HG03432 (cell line): ENCODE data around the gene WDR72.
"Not testable (repeated sequence)": the region's sequence is repeated elsewhere in the genome, so short reads cannot be mapped to it uniquely, and the experiment has no call there.

ENCODE experiments used
- ATAC-seq: cut with Tn5 transposase; IDR thresholded peaks from one replicate; pipeline ENCODE4 v1.9.1; 2021; ENCODE audit warnings: mild to moderate bottlenecking, moderate library complexity; ENCODE audit not compliant: unreplicated experiment

Gene WDR72

DNA sequence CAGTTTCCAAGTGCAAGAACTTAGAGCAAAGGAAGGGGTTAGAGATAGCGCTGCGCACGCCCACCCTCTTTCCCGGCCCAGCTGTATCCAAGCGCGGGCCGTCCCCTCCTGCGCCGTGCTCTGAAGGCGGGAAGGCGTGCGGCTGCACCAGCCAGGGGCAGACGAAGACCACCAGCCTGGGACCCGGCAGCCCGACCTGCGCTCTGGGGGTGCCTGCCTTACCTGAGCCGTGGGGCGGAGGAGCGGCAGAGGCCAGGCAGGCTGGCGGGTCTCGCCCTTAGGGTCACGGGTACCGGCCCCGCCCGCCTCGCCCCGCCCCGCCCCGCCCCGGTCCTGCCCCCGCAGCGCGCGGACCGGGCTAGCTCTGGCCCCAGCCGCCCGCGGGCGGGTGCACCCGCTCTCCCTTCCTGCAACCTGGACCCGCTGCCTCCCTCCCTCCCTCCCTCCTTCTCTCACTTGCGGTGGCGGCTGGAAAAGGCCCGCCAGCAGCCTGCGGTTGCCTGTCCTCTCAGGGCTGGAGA, at the start of gene WDR72:
TSS of gene WDR72 (minus strand) at position 253 of the 521 bp plus-strand sequence. CDS start 26,514 bp downstream, outside the sequence.
- ATAC-seq, result no peak

DNA sequence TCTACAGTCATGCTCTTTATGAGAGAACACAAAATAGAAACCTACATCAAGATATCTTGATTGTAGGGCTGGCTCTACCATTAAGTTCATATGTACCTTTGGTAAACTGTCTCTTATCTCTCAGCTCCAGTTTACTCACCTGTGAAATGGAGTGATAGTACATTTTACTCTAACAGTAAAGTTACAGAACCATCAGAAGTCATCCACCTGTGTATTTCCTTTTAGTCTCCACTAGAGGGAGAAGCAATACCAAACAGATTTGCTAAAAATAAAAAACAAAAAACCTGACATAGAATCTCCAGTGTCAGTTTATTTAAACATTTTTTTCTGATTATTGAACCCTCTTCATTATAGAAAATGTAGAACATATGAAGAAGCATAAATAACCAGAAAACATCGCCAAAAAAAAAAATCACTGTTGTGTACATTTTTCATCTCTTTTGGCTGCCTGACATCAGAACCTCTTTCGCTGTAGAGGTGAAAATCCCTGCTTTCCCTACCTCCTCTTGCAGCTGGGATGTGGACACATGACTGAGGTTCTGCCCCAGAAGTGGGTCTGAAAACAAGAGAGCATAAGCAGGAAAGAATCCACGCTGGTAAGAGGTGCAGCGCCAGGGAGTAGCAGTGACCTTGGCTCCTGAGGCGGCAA, 48.7 kb upstream of the WDR72 start:
- no peak for ATAC-seq

DNA sequence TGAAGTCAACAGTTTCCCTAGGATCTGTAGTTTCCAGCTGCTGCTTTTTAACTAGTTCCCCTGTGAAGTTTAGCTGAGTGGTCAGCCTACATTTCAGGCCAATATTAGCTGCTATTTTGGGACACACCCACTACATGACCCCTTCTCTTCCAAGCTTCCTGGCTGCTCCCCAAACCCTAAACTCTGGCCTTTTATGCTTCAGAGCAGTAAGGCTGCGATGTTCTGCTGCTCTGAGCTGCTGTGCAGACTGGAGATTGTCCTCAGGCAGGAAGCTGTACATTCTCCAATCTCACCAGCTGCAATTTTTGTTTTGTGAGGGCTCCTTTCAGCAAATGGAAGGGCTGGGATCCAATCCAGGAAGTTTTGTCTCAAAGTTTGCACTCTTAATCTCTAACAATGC, 48.0 kb upstream of the WDR72 start:
- ATAC-seq, result no peak

DNA sequence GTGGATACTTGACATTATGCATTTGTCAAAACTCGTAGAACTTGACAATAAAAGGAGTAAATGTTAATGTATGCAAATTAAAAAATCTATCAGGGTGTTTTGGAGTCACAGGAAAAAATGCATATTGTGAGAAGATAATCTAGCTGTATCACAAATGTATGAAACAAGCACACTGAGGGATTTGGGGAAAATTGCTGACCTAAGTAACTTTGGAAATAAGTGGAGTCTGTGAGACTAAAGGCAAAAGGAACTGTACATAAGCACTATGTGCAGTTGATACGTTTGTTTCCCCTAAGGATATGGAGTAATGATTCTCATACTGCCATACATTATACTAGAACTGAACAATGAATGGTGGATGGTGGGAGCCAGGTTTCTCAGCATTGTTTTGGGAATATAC, 43.2 kb upstream of the WDR72 start:
- ATAC-seq, result no peak

DNA sequence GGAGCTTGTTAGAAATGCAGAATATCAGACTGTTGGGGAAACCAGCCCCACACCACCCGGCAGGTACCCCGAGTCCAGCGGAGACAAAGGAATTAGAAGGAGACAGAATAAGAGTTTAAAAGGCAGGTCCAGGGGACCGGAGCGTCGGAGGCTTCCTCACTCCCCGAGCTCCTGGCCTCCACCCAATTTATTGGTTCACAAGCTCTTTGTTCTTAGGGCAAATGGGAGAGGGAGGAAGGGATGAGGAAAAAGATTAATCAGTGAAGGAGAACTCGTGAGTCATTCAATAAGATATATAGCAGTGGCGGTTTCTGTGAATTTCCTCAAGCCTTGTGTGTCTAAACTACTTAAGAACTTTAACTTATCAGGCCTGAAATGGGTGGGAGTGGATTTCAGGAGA, 32.1 kb upstream of the WDR72 start:
- no peak for ATAC-seq

DNA sequence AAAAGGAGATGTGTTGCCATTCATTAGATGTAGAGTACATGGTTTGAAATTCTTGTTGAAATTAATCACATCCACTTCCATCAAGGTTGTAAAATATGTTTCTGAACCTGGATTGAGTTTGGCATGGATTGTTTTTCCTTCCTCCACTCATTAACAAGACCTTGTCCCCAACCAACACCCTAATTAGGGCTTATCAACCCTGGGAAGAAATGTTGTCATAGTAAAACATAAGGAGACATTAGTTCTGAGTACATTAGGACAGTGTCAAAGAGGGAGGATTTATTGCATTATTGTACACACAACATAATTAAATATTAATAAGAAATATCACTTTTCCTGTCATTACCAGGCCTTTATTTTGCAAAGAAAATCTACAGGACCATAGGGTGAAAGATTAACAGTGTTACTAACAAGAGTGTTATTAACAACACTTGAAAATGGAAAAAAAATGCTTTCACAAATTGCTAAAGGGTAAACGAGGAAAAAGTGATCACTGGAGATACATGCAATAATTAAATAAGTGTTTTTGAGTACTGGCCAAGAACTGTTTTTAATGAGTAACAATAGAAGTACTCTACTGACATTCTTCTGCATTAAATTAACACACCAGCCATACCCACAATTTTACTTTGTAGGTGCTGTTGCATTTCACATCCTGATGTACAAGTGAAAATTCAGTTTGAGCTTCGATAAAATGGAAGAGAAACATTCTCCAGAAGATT, 30.4 kb upstream of the WDR72 start:
- no peak for ATAC-seq

DNA sequence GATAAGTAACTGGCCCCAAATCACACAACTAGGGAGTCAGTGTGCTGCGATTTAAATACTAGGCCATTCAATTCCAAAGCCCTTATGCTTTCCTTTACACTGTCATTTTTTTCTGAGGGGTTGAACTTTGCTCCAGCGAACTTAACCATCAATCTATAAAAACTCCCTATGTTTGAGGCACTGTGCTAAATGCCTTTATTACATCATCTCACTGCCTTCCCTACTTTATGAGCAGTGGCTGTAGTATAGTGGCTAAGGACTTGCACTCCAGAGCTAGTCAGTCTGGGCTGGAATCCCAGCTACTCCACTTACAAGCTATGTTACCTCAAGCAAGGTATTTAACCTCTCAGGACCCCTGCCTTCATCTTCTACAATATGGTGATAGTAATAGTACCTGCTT, 26.9 kb upstream of the WDR72 start:
- ATAC-seq, result no peak

DNA sequence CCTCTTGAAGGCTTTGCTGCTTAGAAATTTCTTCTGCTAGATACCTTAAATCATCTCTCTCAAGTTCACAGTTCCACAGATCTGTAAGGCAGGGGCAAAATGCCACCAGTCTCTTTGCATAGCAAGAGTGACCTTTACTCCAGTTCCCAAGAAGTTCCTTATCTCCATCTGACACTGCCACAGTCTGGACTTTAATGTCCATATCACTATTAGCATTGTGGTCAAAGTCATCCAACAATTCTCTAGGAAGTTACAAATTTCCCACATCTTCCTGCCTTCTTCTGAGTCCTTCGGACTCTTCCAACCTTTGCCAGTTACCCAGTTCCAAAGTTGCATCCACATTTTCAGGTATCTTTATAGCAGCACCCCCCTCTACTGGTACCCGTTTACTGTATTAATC, 25.8 kb upstream of the WDR72 start:
- ATAC-seq, result not testable (repeated sequence)

DNA sequence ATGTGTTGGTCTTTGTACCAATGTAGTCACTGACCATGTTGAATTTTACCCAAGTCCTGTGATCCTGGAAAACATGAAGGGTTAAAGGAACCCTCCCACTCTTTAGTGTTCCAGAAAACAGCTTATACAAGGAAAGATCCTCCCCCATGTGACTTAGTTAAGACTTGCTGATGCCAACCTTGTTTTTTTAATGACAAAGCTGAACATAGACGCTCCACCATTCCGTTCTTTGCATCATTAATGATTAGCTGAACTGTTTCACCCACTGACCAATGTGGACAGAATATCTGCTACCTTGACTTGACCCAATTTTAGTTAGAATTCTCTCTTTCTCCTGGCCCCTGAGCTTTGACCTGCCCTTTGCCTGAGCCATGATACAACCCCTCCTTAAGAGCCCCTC, 3.5 kb upstream of the WDR72 start:
- no peak for ATAC-seq

DNA sequence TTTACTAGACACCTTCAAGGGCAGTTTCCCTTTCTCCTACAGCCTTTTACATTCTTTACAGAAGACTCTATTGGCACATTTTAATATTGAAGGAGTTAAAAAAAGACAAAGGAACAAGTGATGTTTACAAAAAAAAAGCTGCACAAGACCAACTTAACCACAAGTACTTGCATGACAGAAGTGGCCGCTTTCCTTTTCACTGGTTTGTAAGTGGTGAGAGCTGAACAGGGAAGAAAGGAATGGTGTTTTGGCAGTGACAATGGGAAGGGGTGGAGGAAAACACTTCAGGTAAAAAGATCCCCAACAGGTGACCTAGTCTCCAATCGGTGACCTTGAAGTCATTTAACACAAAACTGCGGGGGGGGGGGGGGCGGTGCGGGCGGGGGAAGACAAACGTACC, 1.1 kb downstream of the WDR72 start:
- no peak for ATAC-seq

DNA sequence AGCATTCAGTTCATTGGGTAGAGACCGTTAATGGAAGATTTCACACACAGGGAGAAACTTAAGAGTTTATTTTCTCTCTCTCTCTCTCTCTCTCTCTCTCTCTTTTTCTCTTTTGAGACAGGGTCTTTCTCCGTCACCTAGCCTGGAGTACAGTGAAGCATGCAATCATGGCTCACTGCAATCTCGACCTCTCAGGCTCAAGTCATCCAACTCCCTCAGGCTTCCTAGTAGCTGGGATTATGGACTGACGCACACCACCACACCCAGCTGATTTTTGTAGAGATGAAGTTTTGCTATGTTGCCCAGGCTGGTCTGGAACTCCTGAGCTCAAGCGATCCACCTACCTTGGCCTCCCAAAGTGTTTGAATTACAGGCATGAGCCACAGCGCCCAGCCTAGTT, 1.6 kb downstream of the WDR72 start:
- no peak for ATAC-seq

DNA sequence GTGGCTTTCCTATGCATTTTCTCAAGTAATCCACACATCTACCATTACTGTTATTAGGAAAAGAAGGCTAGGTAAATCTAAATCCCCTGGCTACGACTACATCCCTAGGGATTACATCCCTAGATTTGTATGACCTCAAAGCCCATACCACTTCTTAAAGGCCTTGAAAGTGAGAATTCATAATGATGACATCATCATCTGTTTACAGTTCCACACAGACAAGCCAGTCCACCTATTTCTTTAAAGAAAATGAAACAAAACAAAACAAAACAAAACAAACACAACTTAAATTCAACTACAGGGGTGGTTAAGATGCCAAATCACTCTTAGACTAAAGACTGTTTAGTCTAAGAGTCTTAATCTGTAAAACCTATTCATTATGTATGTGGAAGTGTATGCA, 5.7 kb downstream of the WDR72 start:
- no peak for ATAC-seq

DNA sequence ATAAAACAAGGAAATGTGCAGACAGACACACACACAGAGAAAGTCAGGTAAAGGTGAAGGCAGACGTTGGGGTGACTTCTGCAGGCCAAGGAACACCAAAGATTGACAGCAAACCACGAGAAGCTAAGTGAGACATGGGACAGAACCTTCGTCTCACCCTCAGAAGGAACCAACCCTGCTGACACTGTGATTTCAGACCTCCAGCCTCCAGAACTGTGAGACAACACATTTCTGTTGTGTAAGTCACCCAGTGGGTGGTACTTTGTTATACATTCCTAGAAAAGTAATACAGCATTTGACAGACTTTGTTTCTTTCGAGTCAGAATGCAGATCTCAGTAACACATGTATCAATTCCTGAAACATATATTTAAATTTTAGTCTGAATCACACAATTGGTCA, 7.1 kb downstream of the WDR72 start:
- ATAC-seq, result no peak

DNA sequence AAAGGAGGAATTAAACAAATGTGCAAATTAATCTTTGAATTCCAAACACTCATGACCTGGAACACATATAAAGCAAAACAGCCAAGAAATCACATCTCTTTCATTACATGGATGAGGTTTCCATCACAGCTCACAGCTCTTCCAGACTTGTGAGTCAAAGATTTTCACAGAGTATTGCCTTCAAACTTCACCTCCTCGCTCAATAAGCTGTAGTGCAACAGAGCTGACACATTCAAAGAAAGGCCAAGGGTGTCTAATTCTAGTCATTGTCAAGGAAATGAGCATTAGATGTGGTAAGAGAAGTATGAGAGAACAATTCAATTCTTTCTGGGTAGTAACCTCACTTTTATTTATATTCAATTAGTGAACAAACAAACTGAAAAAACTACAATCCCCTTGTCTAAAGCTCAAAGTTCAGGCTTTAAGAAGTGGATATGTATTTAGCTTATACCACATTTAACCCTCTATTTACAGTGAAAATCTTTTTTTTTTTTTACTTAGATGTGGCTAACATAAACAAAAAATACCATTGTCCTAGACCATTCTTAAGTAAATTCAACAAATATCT, 11.9 kb downstream of the WDR72 start:
- no peak for ATAC-seq

DNA sequence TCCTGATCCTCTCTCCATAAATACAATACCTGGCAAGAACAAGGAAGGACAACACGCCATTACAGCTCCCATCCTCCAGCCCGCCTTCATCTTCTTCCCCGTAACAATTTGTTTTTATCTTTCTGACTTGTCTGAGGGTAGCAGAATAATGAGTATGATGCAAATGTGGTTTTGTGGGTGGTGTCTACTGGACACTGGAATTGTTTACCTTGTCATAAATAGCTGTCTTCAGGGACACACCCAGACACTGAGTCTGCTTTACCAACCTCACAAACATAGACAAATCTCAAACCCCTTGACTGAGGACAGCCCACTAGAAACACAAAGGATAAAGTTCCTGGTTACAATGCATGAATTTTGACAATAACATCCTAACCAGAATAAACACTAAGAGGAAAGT, 13.4 kb downstream of the WDR72 start:
- no peak for ATAC-seq

DNA sequence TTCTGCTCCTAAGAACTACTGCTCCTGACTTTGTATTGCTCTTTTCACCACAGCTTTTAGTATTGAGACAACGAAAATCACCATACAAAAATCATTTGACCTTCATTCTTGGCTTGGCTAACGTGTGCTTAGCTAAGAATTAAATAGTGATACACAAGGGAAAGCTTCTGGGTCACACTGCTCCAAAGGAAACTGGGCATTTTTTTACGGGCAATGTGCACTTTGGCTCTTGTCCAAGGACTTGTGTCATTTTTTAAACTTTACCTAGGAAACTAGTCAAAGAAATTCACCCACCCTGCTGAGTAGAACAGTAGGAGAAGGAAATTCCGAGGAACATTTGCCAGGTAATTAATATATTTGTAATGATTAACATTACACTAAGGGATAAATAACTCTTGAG, 19.8 kb downstream of the WDR72 start:
- no peak for ATAC-seq

DNA sequence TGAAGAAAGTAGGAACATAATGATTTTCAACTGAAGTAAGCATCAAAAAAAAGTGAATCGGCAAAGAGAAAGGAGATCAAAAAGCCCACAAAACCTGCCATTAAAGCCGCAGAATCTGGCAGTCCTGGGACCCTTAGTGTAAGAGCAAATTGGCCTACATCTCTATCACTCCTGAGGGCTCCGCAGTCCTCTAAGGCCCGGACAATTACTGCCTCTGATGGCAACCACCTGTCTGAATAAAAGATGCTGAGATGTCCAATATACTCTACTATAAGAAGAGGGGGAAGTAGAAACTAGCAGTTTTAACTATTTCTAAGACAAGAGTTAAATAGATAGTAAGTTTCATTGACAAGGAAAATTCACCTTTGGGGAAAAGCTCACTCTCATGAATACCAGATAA, 20.3 kb downstream of the WDR72 start:
- ATAC-seq, result no peak

DNA sequence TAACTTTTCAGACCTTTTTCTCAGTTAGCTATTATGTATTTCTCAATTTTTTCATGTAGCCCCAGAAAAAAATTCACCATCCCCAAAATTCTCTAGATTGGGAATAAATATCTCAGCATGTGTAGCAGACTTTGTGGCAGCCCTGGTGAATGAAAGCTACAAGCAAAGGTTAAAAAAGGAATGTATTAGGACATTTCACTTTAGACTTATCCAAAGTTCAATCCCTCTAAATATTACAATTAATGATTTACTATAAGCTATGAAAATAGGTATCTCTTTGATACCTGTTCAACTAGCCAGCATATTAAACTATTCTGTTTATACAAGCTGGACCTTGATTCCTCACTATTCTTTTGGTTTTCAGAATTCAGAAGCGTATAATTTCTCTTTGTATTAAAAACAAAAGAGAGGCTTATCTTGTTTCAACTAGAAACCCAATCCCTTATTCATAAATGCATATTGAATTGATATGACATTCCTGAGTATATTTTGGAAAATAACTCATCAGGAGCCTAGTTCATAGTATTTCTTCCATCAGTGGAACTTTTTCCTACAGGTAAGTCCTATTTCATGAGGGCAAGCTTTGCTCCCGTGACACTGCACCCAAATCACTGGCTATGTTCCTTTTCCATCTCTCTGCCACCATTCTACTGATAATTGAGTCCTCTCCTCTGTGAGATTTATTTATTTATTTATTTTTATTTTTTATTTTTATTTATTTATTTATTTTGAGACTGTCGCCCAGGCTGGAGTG, 38.0 kb downstream of the WDR72 start:
- no peak for ATAC-seq

DNA sequence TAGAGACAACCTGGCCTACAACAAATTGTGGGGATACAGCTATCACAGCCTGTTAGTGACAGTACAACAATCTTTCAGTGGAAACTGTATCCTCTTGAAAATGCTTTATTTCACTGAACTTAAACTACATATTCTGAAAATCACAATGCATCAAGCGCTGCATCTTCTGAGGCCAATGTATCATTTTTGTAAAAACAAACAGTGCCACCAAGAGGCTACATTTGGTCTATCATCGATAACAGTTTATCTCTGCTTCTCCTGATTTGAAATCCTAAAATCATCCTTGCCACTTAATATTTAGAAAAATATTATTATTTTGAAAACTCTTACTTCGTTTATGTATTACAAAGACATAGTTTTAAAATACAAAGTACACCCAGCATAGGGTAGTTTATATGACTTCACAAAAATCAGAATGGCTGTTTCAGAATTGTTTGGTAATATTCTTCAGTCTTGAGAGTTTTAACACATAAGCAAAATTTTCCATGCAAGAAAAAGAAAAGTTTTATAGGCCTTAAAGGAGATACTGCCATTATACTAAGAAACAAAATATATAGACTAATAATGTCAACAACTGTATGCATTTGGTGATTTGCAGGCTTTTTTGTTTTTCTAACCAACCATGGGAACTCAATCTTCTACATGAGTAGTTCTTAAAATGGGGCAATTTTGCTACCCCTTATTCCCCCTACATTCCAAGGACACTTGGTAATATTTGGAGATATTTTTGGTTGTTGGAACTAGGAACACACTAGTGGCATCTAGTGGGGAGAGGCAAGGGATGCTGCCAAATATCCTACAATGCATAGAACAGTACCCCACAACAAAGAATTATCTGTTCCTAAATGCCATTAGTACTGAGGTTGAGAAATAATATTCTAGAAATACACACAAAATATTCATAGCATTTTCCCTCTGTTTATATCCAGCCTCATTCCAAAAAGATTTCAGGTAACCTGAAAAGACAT, 42.3 kb downstream of the WDR72 start:
- no peak for ATAC-seq

DNA sequence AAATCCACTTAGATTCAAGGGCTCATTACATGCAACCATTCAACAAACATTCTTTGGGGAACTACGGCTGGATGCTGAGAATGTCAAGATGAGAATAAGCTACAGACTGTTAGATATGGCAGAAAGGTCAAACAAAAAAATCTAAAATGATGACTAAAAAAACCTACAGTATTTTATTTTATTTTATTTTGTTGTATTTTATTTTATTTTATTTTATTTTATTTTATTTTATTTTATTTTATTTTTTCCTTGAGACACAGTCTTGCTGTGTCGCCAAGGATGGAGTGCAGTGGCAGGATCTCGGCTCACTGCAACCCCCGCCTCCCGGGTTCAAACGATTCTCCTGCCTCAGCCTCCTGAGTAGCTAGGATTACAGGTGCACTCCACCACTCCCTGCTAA, 46.2 kb downstream of the WDR72 start:
- no peak for ATAC-seq
